ENCODE data around the gene MLIP.

Gene MLIP

GRCh38 chr6:54289426-54289825 lies 178.2 kb downstream of the MLIP start:
- no peak for DNase-seq

- DNase-seq = no peak
Measured at GRCh38 chr6:54291146-54291545, 179.9 kb downstream of the MLIP start.

GRCh38 chr6:54291738-54292137 lies 180.5 kb downstream of the MLIP start:
- DNase-seq = no peak

- DNase-seq = no peak
Measured at GRCh38 chr6:54294965-54295532, 183.8 kb downstream of the MLIP start.

- DNase-seq = no peak
Measured at GRCh38 chr6:54299542-54300269, 188.5 kb downstream of the MLIP start.

GRCh38 chr6:54301770-54302169 lies 190.5 kb downstream of the MLIP start:
- DNase-seq = no peak

- no peak for DNase-seq
Measured at GRCh38 chr6:54307439-54307910, 196.2 kb downstream of the MLIP start.

GRCh38 chr6:54308289-54308985 lies 197.2 kb downstream of the MLIP start, which contains the start of gene TINAG:
TSS of gene TINAG (plus strand) at chr6:54308441. CDS start at chr6:54308551, 110 bp downstream.
- no peak for DNase-seq

GRCh38 chr6:54308986-54309315 lies 197.7 kb downstream of the MLIP start:
- no peak for DNase-seq

GRCh38 chr6:54310377-54311152 lies 199.3 kb downstream of the MLIP start:
- no peak for DNase-seq

GRCh38 chr6:54315656-54316055 lies 204.4 kb downstream of the MLIP start:
- DNase-seq = no peak

All from activated gamma-delta T cell (primary cell).